GM19455 (cell line): Measurements from ENCODE around the gene LATS2.
"Not testable (repeated sequence)": the region's sequence is repeated elsewhere in the genome, so short reads cannot be mapped to it uniquely, and the experiment has no call there.

ENCODE experiments used
- ATAC-seq: cut with Tn5 transposase; IDR thresholded peaks from one replicate; pipeline ENCODE4 v1.9.1; 2021; ENCODE audit not compliant: unreplicated experiment

The LATS2 gene

DNA sequence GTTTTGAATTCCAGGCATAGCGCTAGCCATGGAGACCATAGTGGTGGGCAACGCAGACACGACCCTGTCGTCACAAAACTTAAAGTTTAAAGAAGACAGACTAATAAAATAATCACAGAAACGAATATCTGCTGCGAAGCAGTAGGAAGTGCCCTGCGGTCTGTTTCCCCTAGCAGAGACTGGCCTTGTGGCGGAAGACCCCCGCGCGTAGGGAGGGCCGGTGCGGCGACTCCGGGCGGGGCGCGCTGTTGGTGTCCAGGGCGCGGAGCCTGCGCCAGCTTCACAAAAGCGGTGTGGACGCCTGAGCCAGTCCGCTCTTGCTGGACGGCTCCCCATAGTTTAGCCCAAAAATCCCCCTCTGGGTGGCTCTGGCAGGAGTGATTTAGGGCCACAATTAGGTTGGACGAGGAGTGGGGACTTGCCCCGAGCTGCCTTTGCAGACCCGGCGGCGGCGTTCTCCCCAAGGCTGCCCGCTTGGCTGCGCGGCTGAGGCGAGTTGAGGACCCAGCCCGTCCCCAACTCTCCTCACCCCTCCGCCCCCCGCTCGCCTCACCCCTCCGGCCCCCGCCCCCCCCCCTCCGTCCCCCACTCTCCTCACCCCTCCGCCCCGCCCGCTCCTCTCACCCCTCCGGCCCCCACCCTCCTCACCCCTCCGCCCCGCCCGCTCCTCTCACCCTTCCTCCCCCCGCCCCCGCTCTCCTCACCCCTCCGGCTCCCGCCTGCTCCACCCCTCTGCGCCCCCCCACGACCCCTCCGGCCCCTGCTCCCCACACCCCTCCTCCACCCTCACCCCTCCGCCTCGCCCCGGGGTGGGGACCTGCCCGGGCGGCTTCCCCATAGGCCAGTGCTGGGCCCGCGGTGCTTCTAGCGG lies 14.2 kb upstream of the LATS2 start:
- ATAC-seq = no peak

DNA sequence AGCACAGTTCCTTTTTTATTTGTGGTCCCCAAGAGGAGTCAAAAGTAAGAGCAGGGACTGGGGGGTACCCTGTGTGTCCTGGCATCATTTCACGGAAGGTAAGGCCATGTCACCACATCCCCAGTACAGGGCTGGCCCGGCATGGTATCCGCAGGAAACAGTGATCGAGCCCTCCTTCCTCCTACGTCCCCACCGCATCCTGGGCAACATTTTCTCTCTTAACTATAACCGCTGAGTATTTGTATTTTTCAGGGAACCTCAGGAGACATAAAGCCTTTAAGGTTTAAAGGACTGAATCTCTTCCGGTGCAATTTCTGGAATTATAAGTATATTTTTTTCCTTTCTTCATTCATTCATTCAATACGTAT lies 13.6 kb upstream of the LATS2 start:
- no peak for ATAC-seq

DNA sequence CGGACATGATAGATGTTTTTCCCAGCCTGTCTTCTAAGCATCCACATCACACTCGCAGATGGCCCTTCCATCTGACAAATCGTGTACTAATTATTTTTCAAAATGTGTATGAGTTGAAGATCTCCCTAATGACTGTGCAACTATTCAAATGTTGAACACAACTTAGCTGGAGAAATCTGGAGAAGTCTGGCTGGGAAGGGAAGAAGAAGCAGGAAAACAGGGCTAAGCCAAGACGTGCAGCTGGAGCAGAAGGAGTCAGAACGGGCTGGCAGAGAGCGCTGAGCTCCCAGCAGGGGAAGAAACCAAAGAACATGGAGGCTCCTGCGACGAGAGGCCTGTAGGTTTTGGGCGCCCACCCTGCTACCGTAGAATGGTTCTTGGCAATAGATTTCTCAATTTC lies 13.2 kb upstream of the LATS2 start:
- no peak for ATAC-seq

DNA sequence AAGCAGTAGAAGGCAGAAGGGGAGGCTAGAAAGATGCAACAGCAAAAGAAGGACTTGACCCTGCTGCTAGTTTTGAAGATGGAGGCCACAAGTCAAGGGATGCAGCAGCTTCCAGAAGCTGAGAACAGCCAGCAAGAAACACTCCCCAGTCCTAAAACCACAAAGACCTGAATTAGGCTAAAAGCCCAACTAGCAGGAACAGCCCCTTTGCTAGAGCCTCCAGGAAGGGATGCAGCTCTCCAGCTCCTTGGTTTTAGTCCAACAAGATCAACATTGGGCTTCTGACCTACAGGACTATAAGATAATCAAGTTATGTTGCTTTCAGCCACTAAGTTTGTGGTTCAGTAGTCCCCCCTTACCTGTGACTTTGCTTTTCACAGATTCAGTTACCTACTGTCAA lies 10.5 kb upstream of the LATS2 start:
- no peak for ATAC-seq

DNA sequence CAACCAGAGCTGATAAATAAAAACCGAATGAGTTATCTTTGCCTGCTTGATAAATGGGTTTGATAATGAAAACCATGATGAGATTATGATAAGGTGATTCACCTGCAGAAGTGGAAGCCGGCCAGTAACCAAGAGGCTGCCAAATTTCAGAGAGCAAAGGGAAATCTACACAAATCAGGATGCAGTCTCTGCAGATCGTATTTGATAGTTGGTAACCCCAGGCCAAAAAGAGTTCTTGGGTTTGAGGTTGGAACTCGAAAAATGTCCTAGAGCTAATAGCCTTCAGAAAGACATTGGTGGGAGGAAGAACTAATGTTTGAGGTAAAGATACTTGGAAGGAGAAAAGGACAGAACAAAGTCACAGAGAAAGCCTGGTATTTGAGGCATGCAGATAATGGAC lies 9.6 kb upstream of the LATS2 start:
- no peak for ATAC-seq

DNA sequence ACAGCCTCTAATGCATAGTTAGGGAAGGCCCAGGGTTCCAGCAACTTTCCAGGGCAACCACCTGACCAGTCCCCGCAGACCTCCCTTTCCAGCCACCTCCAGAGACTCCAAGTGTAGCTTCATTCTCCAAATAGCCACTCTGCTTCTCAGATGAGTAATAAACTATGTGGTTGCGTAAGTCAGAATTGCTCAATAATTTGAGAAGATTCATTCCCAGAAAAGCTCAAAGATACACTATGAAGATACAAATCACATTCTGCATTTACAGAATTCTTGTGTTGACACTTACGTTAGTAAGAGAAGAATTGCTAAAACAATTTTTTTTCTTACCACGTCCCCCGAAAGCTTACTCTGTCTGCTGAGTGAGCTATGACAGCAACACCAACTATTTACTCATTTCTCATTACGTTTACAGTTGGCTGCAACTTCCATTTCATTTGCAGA lies 8.2 kb upstream of the LATS2 start:
- no peak for ATAC-seq

DNA sequence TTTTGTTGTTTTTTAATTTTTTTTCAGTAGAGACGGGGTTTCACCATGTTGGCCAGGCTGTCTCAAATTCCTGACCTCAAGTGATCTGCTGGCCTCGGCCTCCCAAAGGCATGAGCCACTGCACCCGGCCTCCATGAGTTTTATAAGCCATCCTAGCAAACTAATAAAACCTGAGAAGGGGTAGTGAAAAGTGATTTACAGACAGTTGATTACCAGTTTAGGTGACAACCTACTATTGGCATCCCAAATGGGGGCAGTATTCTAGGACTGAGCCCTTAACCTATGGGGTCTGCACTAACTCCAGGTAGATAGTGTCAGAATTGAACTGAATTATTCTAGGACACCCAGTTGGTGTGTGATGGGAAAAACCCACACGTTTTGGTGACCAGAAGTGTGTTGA lies 6.5 kb upstream of the LATS2 start:
- no peak for ATAC-seq

DNA sequence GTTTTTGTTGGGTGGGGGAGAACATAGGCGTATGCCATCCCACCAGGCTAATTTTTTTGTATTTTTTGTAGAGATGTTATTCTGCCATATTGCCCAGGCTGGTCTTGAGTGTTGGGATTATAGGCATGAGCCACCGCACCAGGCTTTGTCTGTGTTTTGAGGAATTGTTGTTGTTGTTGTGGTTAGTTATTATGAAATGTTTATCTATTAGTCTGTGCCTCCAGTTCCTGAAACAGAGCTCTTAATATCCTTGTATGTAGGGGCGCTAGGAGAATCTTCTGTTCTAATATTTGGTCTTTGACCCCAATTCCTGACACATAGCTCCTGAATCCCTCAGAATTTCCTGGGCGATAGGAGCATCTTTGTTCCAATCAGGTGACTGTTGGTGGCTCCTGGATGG lies 5.6 kb upstream of the LATS2 start:
- ATAC-seq = no peak

DNA sequence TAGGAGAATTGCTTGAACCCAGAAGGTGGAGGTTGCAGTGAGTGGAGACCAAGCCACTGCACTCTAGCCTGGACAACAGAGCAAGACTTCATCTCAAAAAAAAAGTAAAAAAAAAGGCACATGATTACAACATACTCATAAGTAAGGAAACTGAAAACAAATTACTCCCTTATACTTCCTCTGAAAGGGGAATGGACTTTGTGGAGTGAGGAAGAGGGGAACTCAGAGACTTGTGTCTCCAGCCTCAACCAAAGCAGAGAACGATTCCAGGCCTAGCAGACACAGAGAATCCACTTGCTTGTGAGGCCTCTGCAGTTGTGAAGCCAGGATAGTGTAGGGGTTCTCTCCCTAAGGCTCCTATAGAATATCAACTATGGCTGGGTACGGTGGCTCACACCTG lies 4.3 kb upstream of the LATS2 start:
- no peak for ATAC-seq

DNA sequence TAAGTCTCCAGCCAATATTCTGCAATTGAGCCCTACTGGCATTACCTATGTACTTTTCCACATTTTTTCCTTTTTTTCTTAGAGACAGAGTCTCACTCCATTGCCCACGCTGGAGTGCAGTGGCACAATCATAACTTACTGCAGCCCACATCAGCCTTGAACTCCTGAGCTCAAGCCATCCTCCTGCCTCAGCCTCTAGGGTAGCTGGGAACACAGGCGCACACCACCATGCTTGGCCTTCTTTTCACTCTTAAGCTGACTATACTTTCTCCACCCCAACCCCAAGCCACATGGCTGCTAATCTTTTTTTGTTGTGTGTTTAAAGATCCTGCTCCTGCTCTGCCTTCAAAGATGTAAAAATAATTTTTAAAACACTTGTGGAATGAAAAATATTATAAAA lies 1.6 kb upstream of the LATS2 start:
- no peak for ATAC-seq

DNA sequence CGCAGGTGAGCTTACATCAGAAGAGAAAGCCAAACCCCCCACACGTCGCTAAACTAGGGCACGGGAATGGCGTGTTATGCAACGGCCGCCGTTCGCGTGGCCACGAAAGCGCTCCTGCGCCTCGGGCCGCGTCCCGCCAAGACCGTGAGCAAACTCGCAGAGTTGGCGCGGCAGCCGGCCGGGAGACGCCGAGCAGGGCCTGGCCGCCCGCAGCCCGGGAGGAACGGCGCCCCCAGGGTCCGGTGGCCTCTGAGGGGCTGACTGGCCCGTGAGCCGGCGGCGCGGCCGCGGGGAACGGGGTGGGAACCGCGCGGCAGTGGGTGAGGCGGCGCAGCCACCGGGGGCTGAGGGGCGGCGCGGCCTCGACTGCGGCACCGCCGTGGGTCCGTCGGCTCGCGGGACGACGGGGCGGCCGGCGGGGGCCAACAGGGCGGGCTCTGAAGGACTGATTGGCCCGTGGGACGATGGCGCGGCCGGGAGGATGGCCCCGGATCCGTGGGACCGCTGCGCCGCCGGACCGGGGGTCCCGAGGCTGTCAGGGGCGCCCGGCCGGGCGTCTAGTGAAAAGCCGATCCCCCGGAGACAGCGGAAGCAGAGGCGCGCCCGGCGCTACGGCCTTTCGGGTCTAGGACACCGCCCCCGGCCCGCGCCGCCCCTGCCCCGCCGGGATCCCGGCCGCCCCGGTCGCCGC lies 903 bp downstream of the LATS2 start:
- ATAC-seq = peak; percentile 20

DNA sequence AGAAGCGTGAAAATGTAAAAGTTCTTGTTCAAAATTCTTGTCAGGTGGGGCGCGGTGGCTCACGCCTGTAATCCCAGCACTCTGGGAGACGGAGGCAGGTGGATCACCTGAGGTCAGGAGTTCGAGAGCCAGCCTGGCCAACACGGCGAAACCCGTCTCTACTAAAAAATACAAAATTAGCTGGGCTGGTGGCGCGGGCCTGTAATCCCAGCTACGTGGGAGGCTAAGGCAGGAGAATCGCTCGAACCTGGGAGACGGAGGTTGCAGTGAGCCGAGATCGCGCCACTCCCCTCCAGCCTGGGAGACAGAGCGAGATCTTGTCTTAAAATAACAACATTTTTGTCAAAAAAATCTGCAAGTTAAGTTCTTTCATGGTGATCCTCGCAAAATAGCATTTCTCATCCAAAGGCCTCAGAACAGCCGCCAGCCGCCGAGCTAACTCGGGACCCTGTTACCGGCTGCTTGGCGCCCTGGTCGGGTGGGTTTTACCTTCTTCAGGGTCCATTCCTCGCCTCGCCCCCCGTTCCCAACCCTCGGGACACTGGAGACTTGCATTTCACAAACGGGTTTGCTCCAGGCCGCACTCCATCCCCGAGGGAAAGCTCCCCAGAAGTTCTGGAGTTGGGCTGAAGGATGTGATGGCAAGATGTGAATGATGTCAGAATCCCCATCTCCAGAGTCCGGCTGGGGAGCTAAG lies 1.6 kb downstream of the LATS2 start:
- no peak for ATAC-seq

DNA sequence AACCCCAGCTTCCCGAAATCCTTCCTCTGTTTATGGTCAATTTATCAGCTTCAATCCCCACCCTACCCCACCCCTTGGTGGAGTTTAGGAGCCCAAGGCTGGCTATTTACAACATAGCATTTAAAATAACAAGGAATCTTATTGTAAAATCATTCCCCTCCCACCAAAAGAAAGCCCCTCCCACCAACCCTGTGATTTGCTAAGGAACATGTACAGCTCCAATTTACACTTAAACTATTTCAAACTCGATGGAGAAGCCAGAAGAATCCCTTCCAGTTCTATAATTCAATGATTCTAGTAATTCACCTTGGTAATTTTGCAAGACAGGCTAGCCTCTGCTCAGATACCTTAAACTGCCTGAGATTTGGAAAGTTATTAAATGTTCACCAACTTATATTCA lies 3.0 kb downstream of the LATS2 start:
- ATAC-seq = no peak

DNA sequence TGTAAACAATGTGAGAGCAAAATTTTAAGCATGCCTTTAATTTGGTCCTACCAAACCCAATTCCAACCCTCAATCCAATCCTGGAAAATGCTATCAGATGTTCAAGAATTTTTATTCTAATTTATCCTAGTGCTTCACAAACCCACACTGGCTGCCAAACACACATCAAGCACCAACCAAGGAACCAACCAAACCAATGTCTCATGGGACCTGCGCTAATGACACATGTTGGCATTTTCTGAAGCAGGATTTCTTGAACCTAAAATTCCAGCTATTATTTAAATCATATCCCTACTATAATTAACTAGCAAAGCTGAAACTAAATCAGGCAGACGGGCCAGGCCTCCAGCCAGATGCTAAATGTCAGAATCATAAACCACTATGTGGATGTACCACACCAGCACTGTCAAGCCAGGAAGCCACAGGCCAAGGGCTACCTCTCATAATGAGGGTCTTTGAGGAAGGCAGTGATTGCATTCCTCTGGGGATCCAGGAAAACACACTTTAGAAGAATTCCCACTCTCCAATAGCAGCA lies 5.8 kb downstream of the LATS2 start:
- ATAC-seq = no peak

DNA sequence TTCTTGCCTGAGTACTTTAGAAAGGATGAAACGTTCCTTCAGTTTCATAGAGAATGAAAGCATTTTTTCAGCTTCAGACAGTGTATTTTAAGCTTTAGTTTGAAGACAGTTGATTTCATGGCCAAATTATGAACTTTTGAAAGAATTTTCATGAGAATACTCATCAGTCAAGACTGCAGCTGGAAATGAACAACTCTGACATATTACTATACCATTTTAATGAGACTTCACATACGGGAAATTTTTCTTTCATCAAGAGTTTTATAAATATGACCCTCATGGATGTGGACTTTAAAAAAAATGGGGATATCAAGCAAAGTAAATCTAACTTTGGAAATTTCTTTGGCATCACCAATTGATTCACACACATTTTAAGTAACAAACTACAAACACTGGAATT lies 6.4 kb downstream of the LATS2 start:
- no peak for ATAC-seq

DNA sequence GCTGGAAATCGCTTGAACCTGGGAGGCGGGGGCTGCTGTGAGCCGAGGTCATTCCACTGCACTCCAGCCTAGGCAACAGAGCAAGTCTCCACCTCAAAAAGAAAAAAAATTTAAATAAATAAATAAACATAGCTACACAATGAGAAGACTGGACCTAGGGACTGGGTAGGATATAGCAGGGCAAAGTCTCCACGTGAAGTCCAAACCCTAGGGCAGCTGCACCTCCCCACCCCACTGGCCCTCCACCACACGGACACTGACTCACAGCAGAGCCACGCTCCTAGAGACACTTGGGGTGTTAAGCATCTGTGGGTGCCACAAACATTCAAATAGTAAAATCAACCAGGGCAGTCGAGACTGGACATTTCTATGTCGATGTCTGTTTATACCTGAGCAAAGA lies 7.1 kb downstream of the LATS2 start:
- no peak for ATAC-seq

DNA sequence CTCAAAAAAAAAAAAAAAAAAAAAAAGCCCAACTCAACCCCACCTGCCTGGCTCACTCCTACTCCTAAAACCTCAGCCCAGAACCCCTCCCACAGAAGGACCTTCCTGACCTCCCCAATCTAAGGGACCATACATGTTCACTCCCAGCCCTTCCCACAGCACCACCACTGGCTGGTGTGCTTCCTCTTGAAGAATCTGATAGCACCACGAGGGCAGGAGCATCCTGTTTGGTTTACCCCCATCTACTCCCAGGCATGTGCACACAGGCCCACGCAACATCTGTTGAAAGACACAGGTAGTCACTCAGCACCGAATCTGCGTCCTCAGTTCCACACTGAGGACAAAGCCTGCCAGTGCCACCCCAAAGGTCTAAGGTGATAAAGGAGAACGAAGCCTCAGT lies 8.2 kb downstream of the LATS2 start:
- no peak for ATAC-seq

DNA sequence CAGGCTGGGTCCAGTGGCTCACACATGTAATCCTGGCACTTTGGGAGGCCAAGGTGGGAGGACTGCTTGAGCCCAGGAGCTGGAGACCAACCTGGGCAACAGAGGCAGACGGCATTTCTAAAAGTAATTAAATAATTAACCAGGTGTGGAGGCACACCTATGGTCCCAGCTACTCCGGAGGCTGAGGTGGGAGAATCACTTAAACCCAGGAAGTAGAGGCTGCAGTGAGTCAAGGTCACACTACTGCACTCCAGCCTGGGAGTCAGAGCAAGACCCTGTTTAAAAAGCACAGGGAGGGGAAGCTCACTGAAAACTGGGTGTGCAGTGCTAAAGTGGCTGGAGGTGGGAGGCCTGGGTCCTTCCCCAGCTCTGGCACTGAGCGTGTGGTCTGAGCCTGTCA lies 9.7 kb downstream of the LATS2 start:
- ATAC-seq = no peak

DNA sequence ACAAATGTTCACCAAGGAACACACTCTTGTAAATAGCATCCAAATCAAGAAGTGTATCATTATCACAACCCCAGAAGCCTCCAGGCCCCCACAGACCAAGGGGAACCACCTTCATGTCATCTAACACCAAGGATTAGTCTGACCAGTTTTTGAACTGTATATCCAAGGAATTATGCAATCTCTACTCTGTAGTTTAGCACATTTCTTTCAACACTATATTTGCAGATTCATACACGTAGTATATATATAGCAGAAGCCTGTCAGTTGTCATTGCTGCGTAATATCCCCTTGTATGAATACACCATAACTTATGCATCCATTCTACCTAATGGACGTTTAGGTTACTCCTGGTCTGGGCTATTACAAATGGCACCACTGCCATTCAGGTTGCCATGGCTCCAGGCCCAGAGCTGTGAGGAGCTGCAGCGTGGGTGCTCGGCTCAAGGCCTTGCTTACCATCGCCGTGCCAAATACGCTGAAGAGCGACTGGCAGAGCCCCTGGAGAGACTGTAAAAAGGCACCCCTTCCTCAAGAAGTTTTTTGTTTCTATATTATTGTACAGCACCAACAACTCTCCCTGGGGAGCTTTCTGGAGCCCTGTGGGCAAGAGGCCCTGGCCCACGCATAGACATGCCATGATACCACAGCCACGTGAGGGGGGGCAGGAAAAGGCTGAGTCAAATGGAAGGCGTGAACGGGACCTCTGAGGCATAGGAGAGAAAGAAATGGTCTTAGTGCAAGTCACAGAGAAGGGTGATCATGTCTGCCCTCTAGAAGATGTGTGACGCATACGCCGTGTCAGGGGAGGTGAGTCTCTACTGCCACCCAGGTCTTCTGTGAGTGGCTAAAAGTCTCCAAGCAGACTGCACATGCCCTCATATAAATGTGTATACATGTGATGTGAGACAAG lies 10.8 kb downstream of the LATS2 start:
- ATAC-seq = no peak

DNA sequence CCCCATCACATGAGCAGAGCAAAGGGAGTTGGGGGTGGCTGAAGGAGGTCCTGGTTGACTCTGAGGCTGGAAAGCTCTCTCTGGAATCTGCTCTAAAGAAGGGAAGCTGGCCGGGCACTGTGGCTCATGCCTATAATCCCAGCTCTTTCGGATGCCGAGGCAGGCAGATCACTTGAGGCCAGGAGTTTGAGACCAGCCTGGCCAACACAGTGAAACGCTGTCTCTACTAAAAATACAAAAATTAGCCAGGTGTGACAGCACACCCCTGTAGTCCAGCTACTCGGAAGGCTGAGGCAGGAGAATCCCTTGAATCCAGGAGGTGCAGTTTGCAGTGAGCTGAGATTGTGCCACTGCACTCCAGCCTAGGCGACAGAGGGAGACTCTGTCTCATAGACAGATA lies 11.7 kb downstream of the LATS2 start:
- ATAC-seq = not testable (repeated sequence)
